Measurements from ENCODE around the gene TMEM145. TPM values are rescaled to one million over a fixed set of nuclear protein-coding genes. Genes with fewer than 3 reads are reported as not detected.

TMEM145 gene
- total and polyA plus RNA-seq, 10 of the 15 experiments (the other 5 are each of a cell fraction or from before 2014, with no cell fraction given) = 0.04 to 0.97 (median 0.16) TPM; not detected in 4

DNA sequence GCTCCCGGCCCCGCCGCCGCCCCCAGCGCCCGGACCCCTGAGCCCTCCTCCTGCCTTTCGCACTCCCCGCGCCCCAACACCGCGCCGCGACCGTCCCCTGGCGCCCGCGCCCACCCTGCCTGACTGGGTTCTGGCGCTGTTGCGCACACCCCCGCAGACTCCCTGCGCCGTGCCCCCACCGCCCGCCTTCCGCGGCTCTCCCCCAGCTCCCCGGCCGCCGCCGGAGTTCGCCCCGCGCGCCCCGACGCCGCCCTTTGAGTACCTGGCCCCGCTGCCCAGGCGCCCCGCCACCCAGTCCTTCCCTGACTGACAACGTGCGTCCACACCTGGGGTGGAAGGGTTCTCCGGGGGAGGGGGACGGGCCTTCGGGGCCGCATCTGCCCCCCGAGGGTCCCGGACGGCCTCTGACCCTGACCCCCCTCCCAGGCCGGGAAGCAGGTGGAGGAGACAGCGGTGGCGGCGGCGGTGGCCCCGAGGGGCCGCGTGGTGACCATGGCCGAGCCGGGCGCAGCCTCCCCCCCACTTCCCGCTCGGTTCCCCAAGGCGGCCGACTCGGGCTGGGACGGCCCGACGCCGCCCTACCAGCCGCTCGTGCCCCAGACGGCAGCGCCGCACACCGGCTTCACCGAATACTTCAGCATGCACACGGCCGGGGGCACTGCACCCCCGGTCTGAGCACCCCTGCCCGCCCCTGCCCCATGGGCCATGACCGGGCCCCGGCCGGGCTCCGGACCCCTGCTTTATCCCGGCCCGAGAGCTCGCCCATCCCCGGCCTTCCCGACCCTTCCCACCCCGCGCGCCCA, 10.9 kb downstream of the TMEM145 start (continued):
- TF ChIP-seq, protein P1, sequence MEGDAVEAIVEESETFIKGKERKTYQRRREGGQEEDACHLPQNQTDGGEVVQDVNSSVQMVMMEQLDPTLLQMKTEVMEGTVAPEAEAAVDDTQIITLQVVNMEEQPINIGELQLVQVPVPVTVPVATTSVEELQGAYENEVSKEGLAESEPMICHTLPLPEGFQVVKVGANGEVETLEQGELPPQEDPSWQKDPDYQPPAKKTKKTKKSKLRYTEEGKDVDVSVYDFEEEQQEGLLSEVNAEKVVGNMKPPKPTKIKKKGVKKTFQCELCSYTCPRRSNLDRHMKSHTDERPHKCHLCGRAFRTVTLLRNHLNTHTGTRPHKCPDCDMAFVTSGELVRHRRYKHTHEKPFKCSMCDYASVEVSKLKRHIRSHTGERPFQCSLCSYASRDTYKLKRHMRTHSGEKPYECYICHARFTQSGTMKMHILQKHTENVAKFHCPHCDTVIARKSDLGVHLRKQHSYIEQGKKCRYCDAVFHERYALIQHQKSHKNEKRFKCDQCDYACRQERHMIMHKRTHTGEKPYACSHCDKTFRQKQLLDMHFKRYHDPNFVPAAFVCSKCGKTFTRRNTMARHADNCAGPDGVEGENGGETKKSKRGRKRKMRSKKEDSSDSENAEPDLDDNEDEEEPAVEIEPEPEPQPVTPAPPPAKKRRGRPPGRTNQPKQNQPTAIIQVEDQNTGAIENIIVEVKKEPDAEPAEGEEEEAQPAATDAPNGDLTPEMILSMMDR (IDR thresholded peaks at IDR 0.05 in 2 of 3, conservative IDR thresholded peaks at IDR 0.05 in 1 of 3; ENCODE audit: control insufficient read depth in 2 of 3, extremely low read depth in 1 of 3, insufficient read depth in 1 of 3, low read depth in 3 of 3, low read length in 3 of 3) = peak in 1 of 3 experiments; percentile 20; a peak in 1 of 6 replicates
- TF ChIP-seq BCL11A (IDR thresholded peaks at IDR 0.05; ENCODE audit: low read depth, low read length) = no peak
- no peak for TF ChIP-seq LARP7 (IDR thresholded peaks at IDR 0.05)
- TF ChIP-seq ZSCAN29 (IDR thresholded peaks at IDR 0.05) = no peak
- no peak for TF ChIP-seq CBX3 (IDR thresholded peaks at IDR 0.05; ENCODE audit: borderline replicate concordance, low read depth)
- TF ChIP-seq, protein P2, sequence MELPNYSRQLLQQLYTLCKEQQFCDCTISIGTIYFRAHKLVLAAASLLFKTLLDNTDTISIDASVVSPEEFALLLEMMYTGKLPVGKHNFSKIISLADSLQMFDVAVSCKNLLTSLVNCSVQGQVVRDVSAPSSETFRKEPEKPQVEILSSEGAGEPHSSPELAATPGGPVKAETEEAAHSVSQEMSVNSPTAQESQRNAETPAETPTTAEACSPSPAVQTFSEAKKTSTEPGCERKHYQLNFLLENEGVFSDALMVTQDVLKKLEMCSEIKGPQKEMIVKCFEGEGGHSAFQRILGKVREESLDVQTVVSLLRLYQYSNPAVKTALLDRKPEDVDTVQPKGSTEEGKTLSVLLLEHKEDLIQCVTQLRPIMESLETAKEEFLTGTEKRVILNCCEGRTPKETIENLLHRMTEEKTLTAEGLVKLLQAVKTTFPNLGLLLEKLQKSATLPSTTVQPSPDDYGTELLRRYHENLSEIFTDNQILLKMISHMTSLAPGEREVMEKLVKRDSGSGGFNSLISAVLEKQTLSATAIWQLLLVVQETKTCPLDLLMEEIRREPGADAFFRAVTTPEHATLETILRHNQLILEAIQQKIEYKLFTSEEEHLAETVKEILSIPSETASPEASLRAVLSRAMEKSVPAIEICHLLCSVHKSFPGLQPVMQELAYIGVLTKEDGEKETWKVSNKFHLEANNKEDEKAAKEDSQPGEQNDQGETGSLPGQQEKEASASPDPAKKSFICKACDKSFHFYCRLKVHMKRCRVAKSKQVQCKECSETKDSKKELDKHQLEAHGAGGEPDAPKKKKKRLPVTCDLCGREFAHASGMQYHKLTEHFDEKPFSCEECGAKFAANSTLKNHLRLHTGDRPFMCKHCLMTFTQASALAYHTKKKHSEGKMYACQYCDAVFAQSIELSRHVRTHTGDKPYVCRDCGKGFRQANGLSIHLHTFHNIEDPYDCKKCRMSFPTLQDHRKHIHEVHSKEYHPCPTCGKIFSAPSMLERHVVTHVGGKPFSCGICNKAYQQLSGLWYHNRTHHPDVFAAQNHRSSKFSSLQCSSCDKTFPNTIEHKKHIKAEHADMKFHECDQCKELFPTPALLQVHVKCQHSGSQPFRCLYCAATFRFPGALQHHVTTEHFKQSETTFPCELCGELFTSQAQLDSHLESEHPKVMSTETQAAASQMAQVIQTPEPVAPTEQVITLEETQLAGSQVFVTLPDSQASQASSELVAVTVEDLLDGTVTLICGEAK (IDR thresholded peaks at IDR 0.05; ENCODE audit: borderline replicate concordance) = no peak
- no peak for TF ChIP-seq YY1 (IDR thresholded peaks at IDR 0.05; ENCODE audit: low read depth, low read length)
- no peak for TF ChIP-seq KDM1A (IDR thresholded peaks at IDR 0.05; ENCODE audit: borderline replicate concordance)
- no peak for TF ChIP-seq YBX1 (IDR thresholded peaks at IDR 0.05)
- TF ChIP-seq, protein P3, sequence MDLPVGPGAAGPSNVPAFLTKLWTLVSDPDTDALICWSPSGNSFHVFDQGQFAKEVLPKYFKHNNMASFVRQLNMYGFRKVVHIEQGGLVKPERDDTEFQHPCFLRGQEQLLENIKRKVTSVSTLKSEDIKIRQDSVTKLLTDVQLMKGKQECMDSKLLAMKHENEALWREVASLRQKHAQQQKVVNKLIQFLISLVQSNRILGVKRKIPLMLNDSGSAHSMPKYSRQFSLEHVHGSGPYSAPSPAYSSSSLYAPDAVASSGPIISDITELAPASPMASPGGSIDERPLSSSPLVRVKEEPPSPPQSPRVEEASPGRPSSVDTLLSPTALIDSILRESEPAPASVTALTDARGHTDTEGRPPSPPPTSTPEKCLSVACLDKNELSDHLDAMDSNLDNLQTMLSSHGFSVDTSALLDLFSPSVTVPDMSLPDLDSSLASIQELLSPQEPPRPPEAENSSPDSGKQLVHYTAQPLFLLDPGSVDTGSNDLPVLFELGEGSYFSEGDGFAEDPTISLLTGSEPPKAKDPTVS (IDR thresholded peaks at IDR 0.05; ENCODE audit: low read depth, low read length) = no peak
- no peak for TF ChIP-seq ASH2L (IDR thresholded peaks at IDR 0.05; ENCODE audit: borderline replicate concordance, low read depth)
- no peak for TF ChIP-seq RCOR1 (conservative IDR thresholded peaks at IDR 0.05; ENCODE audit: low read depth, low read length)
- peak in 1 of 2 experiments; percentile 25; a peak in 1 of 4 replicates for TF ChIP-seq BHLHE40 (IDR thresholded peaks at IDR 0.05; ENCODE audit: borderline replicate concordance in 1 of 2, low read depth in 2 of 2, low read length in 1 of 2)
- TF ChIP-seq SUZ12 (IDR thresholded peaks at IDR 0.05; ENCODE audit: unreplicated experiment) = peak; percentile 39
- TF ChIP-seq, protein P4, sequence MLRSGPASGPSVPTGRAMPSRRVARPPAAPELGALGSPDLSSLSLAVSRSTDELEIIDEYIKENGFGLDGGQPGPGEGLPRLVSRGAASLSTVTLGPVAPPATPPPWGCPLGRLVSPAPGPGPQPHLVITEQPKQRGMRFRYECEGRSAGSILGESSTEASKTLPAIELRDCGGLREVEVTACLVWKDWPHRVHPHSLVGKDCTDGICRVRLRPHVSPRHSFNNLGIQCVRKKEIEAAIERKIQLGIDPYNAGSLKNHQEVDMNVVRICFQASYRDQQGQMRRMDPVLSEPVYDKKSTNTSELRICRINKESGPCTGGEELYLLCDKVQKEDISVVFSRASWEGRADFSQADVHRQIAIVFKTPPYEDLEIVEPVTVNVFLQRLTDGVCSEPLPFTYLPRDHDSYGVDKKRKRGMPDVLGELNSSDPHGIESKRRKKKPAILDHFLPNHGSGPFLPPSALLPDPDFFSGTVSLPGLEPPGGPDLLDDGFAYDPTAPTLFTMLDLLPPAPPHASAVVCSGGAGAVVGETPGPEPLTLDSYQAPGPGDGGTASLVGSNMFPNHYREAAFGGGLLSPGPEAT (IDR thresholded peaks at IDR 0.05; ENCODE audit: low read depth) = no peak
- TF ChIP-seq NFXL1 (IDR thresholded peaks at IDR 0.05; ENCODE audit: borderline replicate concordance) = no peak

Measured in GM12878 (cell line).